GM12878 (cell line): ENCODE data around the gene PYHIN1. TPM values are rescaled to one million over a fixed set of nuclear protein-coding genes. Genes with fewer than 3 reads are reported as not detected.

ENCODE experiments used
- ATAC-seq: fragments of 200-7000 bp; cut with Tn5 transposase; 3 replicates; pipeline ENCODE4 v1.9.1; 2020; ENCODE audit warnings: mild to moderate bottlenecking, moderate library complexity
- BruUV-seq: library from RNA; stranded (reverse); fragments of 400-500 nt; replicated peaks from 2 replicates; lab custom pipeline; 2021; lab: Mats Ljungman, UMichigan
- CTCF ChIA-PET: fragments of 300-600 bp; sonication (Branson Sonifier 250); formaldehyde crosslinking; extraction: SDS; loops from one replicate; lab custom pipeline; 2021; ENCODE audit warnings: inconsistent platforms; lab: Yijun Ruan, JAX
- POLR2A ChIA-PET: fragments of 350-600 bp; formaldehyde crosslinking; extraction: SDS; loops from one replicate; lab custom pipeline; 2021; ENCODE audit warnings: inconsistent platforms; lab: Charles Lee
- RAD21 ChIA-PET: fragments of 300-600 bp; sonication (Branson Sonifier 250); formaldehyde crosslinking; loops from one replicate; lab custom pipeline; 2023; ENCODE audit warnings: antibody characterized with exemption; ENCODE audit not compliant: unreplicated experiment; lab: Charles Lee
- SMC1A ChIA-PET: fragments of 300-600 bp; sonication (Branson Sonifier 250); formaldehyde crosslinking; loops from one replicate; lab custom pipeline; 2023; ENCODE audit not compliant: unreplicated experiment, uncharacterized antibody; lab: Charles Lee
- DNase-seq: peaks from one replicate; pipeline ENCODE4 v3.0.0-alpha.2; 2011; ENCODE audit warnings: low read depth, low spot score
- FAIRE-seq: peaks from 3 replicates; lab custom pipeline; 2011; peaks lifted over from hg19 to GRCh38; lab: Jason Lieb, UNC
- H2AFZ ChIP-seq: 2 replicates; pipeline ENCODE4 v1.6.0; 2011; ENCODE audit warnings: low read depth, low read length, control low read depth; ENCODE audit not compliant: control insufficient read depth
- H3K27ac ChIP-seq: 2 replicates; pipeline ENCODE4 v1.5.1; 2011; ENCODE audit warnings: control low read depth; ENCODE audit not compliant: control insufficient read depth, insufficient read depth
- H3K27me3 ChIP-seq, 2 experiments: replicated peaks in 1 of 2; 2 replicates each; pipeline versions ENCODE4 v1.6.0 to v1.6.1; 2011; ENCODE audit warnings: low read length in 1 of 2; ENCODE audit not compliant: control insufficient read depth in 2 of 2, insufficient read depth in 2 of 2
- H3K36me3 ChIP-seq, 2 experiments: 2 replicates each; pipeline ENCODE4 v1.5.1; 2011; ENCODE audit warnings: low read length in 1 of 2; ENCODE audit not compliant: control insufficient read depth in 2 of 2, insufficient read depth in 2 of 2
- H3K4me1 ChIP-seq: 2 replicates; pipeline ENCODE4 v1.6.1; 2011; ENCODE audit warnings: mild to moderate bottlenecking, low read length, moderate library complexity, mixed read lengths; ENCODE audit not compliant: control insufficient read depth, insufficient read depth
- H3K4me2 ChIP-seq: 2 replicates; pipeline ENCODE4 v1.6.0; 2011; ENCODE audit warnings: control low read depth; ENCODE audit not compliant: control insufficient read depth, insufficient read depth
- H3K4me3 ChIP-seq: fragments of 200-600 bp; sonication (generic); 2 replicates; pipeline ENCODE4 v1.5.1; 2016
- H3K79me2 ChIP-seq: 2 replicates; pipeline ENCODE4 v1.6.0; 2011; ENCODE audit warnings: low read length; ENCODE audit not compliant: control insufficient read depth, insufficient read depth
- H3K9ac ChIP-seq: 2 replicates; pipeline ENCODE4 v1.8.0; 2011; ENCODE audit warnings: low read length, control low read depth, mixed read lengths; ENCODE audit not compliant: control insufficient read depth, insufficient read depth
- H3K9me3 ChIP-seq: replicated peaks from 3 replicates; pipeline ENCODE4 v1.5.1; 2011; ENCODE audit warnings: mild to moderate bottlenecking, low read length; ENCODE audit not compliant: control insufficient read depth, insufficient read depth
- H4K20me1 ChIP-seq: 2 replicates; pipeline ENCODE4 v1.6.0; 2011; ENCODE audit not compliant: control insufficient read depth, insufficient read depth
- BHLHE40 ChIP-seq, 2 experiments: fragments of 450-650 bp in 1 of 2; IDR thresholded peaks; 2 replicates each; pipeline ENCODE4 v1.6.1; 2011 to 2017; ENCODE audit warnings: low read depth in 2 of 2, borderline replicate concordance in 1 of 2, improper control_type of control experiment in 1 of 2, low read length in 1 of 2, mild to moderate bottlenecking in 1 of 2
- ETV6 ChIP-seq, 2 experiments: fragments of 450-650 bp in 1 of 2; IDR thresholded peaks in 1 of 2; conservative IDR thresholded peaks in 1 of 2; 2 replicates each; pipeline ENCODE4 v1.6.1; 2014; ENCODE audit warnings: antibody characterized with exemption in 1 of 2, borderline replicate concordance in 1 of 2, low read depth in 1 of 2, mild to moderate bottlenecking in 1 of 2, moderate library complexity in 1 of 2
- FOXK2 ChIP-seq: fragments of 450-650 bp; IDR thresholded peaks from 2 replicates; pipeline ENCODE4 v1.6.1; 2017; ENCODE audit warnings: mild to moderate bottlenecking, moderate library complexity
- GATAD2B ChIP-seq: fragments of 450-650 bp; conservative IDR thresholded peaks from 2 replicates; pipeline ENCODE4 v1.6.1; 2017; ENCODE audit warnings: low read depth, mild to moderate bottlenecking, moderate library complexity
- MEF2B ChIP-seq: fragments of 450-650 bp; IDR thresholded peaks from 2 replicates; pipeline ENCODE4 v1.6.1; 2018; ENCODE audit warnings: mild to moderate bottlenecking, moderate library complexity; ENCODE audit not compliant: partially characterized antibody, poor library complexity, severe bottlenecking
- NR2F1 ChIP-seq: fragments of 450-650 bp; conservative IDR thresholded peaks from 2 replicates; pipeline ENCODE4 v1.6.1; 2017; ENCODE audit warnings: mild to moderate bottlenecking
- SIN3A ChIP-seq: IDR thresholded peaks from 2 replicates; pipeline ENCODE4 v1.6.1; 2012; ENCODE audit warnings: low read depth, low read length, improper control_type of control experiment
- SMC3 ChIP-seq: IDR thresholded peaks from 2 replicates; pipeline ENCODE4 v1.6.1; 2011; ENCODE audit warnings: low read length, improper control_type of control experiment, borderline replicate concordance
- SP1 ChIP-seq: IDR thresholded peaks from one replicate; pipeline ENCODE4 v1.6.1; 2011; ENCODE audit warnings: low read depth, low read length
- TBL1XR1 ChIP-seq: IDR thresholded peaks from 2 replicates; pipeline ENCODE4 v1.6.1; 2012; ENCODE audit warnings: low read depth, low read length, improper control_type of control experiment
- YBX1 ChIP-seq: fragments of 450-650 bp; IDR thresholded peaks from 2 replicates; pipeline ENCODE4 v1.6.1; 2016; ENCODE audit warnings: antibody characterized with exemption
- ZZZ3 ChIP-seq: IDR thresholded peaks from 2 replicates; pipeline ENCODE4 v1.6.1; 2011; ENCODE audit warnings: low read depth; ENCODE audit not compliant: control insufficient read depth, insufficient read length
- WGBS: methylation state at CpG from one replicate; pipeline ENCODE4 v1.1.6; 2016; ENCODE audit warnings: low lambda C conversion rate; ENCODE audit not compliant: insufficient replicate concordance, insufficient coverage; ENCODE audit errors: missing lambda C conversion rate; 5-methylcytosine and 5-hydroxymethylcytosine counted together
- in situ Hi-C: fragments of 300-500 bp; cut with MboI; formaldehyde crosslinking; loops from 9 replicates; pipeline ENCODE4 v1.14.3; 2018; ENCODE audit warnings: mixed read lengths
- intact Hi-C: fragments of 100-400 bp; cut with micrococcal nuclease; formaldehyde crosslinking; loops from one replicate; pipeline ENCODE4 v1.14.2; 2022; ENCODE audit not compliant: unreplicated experiment
- polyA plus RNA-seq, 11 experiments: library from polyadenylated mRNA; depleted of rRNA in 4 of 11; unstranded in 6 of 11; stranded (reverse) in 5 of 11; fragments of >200 nt; fragmentation: Nextera tagmentation in 4 of 11; fragmentation: Illumina TruSeq in 1 of 11; extraction: Ambion mirVana in 4 of 11; extraction: Trizol in 1 of 11; gene quantifications; 1 replicate in 1 of 11; 2 replicates in 10 of 11; pipeline versions ENCODE4 v1.2.1 to v1.2.3, GENCODE V29; 2011 to 2016; ENCODE audit warnings: inconsistent platforms in 2 of 11, missing spikeins in 2 of 11, low read depth in 1 of 11
- total RNA-seq, 4 experiments: library from RNA; depleted of rRNA in 3 of 4; stranded (reverse); fragments of >200 nt in 3 of 4; fragmentation: Illumina TruSeq in 1 of 4; extraction: Trizol in 1 of 4; gene quantifications; 2 replicates each; pipeline versions ENCODE4 v1.2.1 to v1.2.3, GENCODE V29; 2013 to 2021
- TF ChIP-seq, protein P1 (sequence below): fragments of 450-650 bp; IDR thresholded peaks from 2 replicates; pipeline ENCODE4 v1.6.1; 2014; ENCODE audit warnings: mild to moderate bottlenecking
- TF ChIP-seq, protein P2 (sequence below): IDR thresholded peaks from 2 replicates; pipeline ENCODE4 v1.6.1; 2011; ENCODE audit warnings: mild to moderate bottlenecking, low read depth, low read length, moderate library complexity; ENCODE audit not compliant: insufficient replicate concordance
- TF ChIP-seq, protein P3 (sequence below): IDR thresholded peaks from 2 replicates; pipeline ENCODE4 v1.6.1; 2012; ENCODE audit warnings: mild to moderate bottlenecking, low read depth, low read length

Gene PYHIN1
- total and polyA plus RNA-seq, 10 of the 15 experiments (the other 5 are each of a cell fraction or from before 2014, with no cell fraction given), result 0.19 to 7.2 (median 0.38) TPM

DNA sequence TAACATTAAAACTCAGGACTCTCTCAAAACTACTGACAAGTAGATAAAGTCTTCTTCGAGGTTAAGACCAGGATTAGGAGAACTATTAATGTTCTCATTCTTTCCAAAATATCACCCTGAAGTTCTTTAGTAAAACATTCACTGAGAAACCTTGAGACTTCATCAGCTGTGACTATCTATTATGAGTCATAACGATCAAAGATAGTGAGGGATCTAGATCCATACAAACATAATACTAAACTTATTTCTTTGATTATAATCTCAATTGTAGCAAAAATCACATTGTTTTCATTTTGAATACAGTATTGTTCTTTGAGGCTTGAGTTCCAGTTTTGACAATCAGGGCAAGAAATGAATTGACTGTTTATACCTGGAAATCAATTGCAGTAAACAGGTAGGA is 11.1 kb downstream of the PYHIN1 start (continued):
- TF ChIP-seq, protein P1, sequence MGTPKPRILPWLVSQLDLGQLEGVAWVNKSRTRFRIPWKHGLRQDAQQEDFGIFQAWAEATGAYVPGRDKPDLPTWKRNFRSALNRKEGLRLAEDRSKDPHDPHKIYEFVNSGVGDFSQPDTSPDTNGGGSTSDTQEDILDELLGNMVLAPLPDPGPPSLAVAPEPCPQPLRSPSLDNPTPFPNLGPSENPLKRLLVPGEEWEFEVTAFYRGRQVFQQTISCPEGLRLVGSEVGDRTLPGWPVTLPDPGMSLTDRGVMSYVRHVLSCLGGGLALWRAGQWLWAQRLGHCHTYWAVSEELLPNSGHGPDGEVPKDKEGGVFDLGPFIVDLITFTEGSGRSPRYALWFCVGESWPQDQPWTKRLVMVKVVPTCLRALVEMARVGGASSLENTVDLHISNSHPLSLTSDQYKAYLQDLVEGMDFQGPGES, result no peak

DNA sequence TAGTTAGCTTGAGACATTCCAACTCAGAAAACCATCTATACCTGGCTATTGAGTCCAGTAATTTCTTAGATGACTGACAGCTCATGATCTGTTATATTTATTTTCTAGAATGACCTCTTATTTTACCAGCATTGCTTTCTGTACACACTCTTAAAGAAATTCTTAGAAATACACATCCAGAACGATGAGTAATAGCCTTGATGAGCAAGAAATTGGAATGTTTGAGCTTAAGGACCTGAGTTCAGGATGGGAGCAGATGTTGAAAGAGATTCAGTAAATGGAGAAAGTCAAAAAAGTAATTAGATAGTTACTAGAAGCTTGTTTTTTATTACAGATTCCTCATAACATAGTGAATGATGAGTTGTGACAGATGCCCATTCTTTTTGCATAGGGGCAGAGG is 11.7 kb downstream of the PYHIN1 start:
- Histone ChIP-seq H3K27ac (no peak overlapping the region), H3K79me2 (no peaks in the 10 kb centered on the region), H3K4me2 (no peak overlapping the region), H3K27me3 (no peaks in the 10 kb centered on the region), H2AFZ (no peak overlapping the region), H4K20me1 (no peaks in the 10 kb centered on the region), H3K9me3 (no peaks in the 10 kb centered on the region), H3K4me1 (no peaks in the 10 kb centered on the region), H3K9ac (no peak overlapping the region), H3K4me3 (no peak overlapping the region), H3K36me3 (no peaks in the 10 kb centered on the region)
- TF ChIP-seq, protein P2, sequence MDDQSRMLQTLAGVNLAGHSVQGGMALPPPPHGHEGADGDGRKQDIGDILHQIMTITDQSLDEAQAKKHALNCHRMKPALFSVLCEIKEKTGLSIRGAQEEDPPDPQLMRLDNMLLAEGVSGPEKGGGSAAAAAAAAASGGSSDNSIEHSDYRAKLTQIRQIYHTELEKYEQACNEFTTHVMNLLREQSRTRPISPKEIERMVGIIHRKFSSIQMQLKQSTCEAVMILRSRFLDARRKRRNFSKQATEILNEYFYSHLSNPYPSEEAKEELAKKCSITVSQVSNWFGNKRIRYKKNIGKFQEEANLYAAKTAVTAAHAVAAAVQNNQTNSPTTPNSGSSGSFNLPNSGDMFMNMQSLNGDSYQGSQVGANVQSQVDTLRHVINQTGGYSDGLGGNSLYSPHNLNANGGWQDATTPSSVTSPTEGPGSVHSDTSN, result no peak
- no peak for TF ChIP-seq GATAD2B
- no peak for TF ChIP-seq TBL1XR1
- TF ChIP-seq SP1, result no peak
- TF ChIP-seq ETV6 (conservative IDR thresholded peaks at IDR 0.05 in 1 of 2, IDR thresholded peaks at IDR 0.05 in 1 of 2; ENCODE audit: borderline replicate concordance in 1 of 2, low read depth in 1 of 2), result no peak
- no peak for TF ChIP-seq NR2F1
- no peak for TF ChIP-seq FOXK2
- no peak for TF ChIP-seq MEF2B
- TF ChIP-seq SMC3, result no peak
- TF ChIP-seq YBX1, result no peak
- TF ChIP-seq, protein P3, sequence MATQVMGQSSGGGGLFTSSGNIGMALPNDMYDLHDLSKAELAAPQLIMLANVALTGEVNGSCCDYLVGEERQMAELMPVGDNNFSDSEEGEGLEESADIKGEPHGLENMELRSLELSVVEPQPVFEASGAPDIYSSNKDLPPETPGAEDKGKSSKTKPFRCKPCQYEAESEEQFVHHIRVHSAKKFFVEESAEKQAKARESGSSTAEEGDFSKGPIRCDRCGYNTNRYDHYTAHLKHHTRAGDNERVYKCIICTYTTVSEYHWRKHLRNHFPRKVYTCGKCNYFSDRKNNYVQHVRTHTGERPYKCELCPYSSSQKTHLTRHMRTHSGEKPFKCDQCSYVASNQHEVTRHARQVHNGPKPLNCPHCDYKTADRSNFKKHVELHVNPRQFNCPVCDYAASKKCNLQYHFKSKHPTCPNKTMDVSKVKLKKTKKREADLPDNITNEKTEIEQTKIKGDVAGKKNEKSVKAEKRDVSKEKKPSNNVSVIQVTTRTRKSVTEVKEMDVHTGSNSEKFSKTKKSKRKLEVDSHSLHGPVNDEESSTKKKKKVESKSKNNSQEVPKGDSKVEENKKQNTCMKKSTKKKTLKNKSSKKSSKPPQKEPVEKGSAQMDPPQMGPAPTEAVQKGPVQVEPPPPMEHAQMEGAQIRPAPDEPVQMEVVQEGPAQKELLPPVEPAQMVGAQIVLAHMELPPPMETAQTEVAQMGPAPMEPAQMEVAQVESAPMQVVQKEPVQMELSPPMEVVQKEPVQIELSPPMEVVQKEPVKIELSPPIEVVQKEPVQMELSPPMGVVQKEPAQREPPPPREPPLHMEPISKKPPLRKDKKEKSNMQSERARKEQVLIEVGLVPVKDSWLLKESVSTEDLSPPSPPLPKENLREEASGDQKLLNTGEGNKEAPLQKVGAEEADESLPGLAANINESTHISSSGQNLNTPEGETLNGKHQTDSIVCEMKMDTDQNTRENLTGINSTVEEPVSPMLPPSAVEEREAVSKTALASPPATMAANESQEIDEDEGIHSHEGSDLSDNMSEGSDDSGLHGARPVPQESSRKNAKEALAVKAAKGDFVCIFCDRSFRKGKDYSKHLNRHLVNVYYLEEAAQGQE, result no peak
- no peak for TF ChIP-seq ZZZ3
- TF ChIP-seq BHLHE40 (IDR thresholded peaks at IDR 0.05; ENCODE audit: borderline replicate concordance in 1 of 2, low read depth in 2 of 2, low read length in 1 of 2), result no peak
- no peak for TF ChIP-seq SIN3A
- ChIA-PET CTCF (no interaction called here), POLR2A (interaction anchor here (0.8 kb wide), 1 partner anchor 9 kb away, joined by 3 read pairs; no protein-coding TSS in a partner anchor), RAD21 (no interaction called here), SMC1A (interaction anchor here (0.9 to 1.3 kb wide), 2 partner anchors 9 to 32 kb away, joined by 3 to 6 read pairs; no protein-coding TSS in a partner anchor)
- intact Hi-C loops, result loop anchor here (5.0 kb wide), 1 partner anchor 54 kb away; no protein-coding TSS in a partner anchor
- BruUV-seq, result no TSS peak
- DNase-seq (no peak), ATAC-seq (no peak), FAIRE-seq (no peak)
- in situ Hi-C loops, result no loop called here
- WGBS, result 49% methylated on average over 1 of the region's 1 CpG
